Heart left ventricle (tissue), 13 donors: Measurements from ENCODE around the gene LMTK2.

Experiments used
- CTCF ChIP-seq, 12 donors: fragments of 200-600 bp; sonication (generic) in 4 of 12; IDR thresholded peaks; one replicate each; pipeline versions ENCODE4 v1.5.0 to v1.8.0; 2018 to 2022; ENCODE audit warnings: antibody characterized with exemption in 12 of 12, mild to moderate bottlenecking in 5 of 12
- POLR2A ChIP-seq, 2 donors: fragments of 450-650 bp; IDR thresholded peaks; one replicate each; pipeline ENCODE4 v1.6.1; 2017; ENCODE audit warnings: antibody characterized with exemption in 2 of 2, mild to moderate bottlenecking in 2 of 2, moderate library complexity in 2 of 2
- donor health status: ischemic (EF 13 %, LVEDD 7.1; RV severe dilation, severe dysfunction).
- donor health status: DM: no; HTN: yes; CAD: no.
- donor health status: DM: no; HTN: no; CAD: no.
- donor health status: ischemic (EF 25% LVEDD 6.9; RV normal size, moderate dysfunction).
- donor health status: ischemic (EF 25% LVEDD 5.7; RV mildly dilated, moderate dysfunction).
- donor health status: ischemic (EF 35%, LVEDD 5.7; RV mildly dilated, moderate dysfunction).
- donor health status: nonischemic (EF 11% LVEDD 7.7; RV severe dilation, severe dysfunction).
- donor health status: DM: yes; HTN: yes; CAD: no.
- donor health status: PGD.
- donor health status: ischemic (EF 29% LVEDD 5.4; RV normal size, mild dysfunction).
- donor health status: nonischemic (EF 23%, LVEDD 6.1; RV moderate dilation, normal function).

GRCh38 chr7:98149116-98149692 is 42.5 kb downstream of the LMTK2 start:
- TF ChIP-seq CTCF (IDR thresholded peaks at IDR 0.05), result no peak
- TF ChIP-seq POLR2A (IDR thresholded peaks at IDR 0.05), result no peak
